GM12878 (cell line): Measurements from ENCODE around the gene LMOD1. TPM values are rescaled to one million over a fixed set of nuclear protein-coding genes. Genes with fewer than 3 reads are reported as not detected.

Experiments used
- ATAC-seq: fragments of 200-7000 bp; cut with Tn5 transposase; 3 replicates; pipeline ENCODE4 v1.9.1; 2020; ENCODE audit warnings: mild to moderate bottlenecking, moderate library complexity
- BruUV-seq: library from RNA; stranded (reverse); fragments of 400-500 nt; replicated peaks from 2 replicates; lab custom pipeline; 2021; lab: Mats Ljungman, UMichigan
- CTCF ChIA-PET: fragments of 300-600 bp; sonication (Branson Sonifier 250); formaldehyde crosslinking; extraction: SDS; loops from one replicate; lab custom pipeline; 2021; ENCODE audit warnings: inconsistent platforms; lab: Yijun Ruan, JAX
- POLR2A ChIA-PET: fragments of 350-600 bp; formaldehyde crosslinking; extraction: SDS; loops from one replicate; lab custom pipeline; 2021; ENCODE audit warnings: inconsistent platforms; lab: Charles Lee
- RAD21 ChIA-PET: fragments of 300-600 bp; sonication (Branson Sonifier 250); formaldehyde crosslinking; loops from one replicate; lab custom pipeline; 2023; ENCODE audit warnings: antibody characterized with exemption; ENCODE audit not compliant: unreplicated experiment; lab: Charles Lee
- SMC1A ChIA-PET: fragments of 300-600 bp; sonication (Branson Sonifier 250); formaldehyde crosslinking; loops from one replicate; lab custom pipeline; 2023; ENCODE audit not compliant: unreplicated experiment, uncharacterized antibody; lab: Charles Lee
- DNase-seq: peaks from one replicate; pipeline ENCODE4 v3.0.0-alpha.2; 2011; ENCODE audit warnings: low read depth, low spot score
- FAIRE-seq: peaks from 3 replicates; lab custom pipeline; 2011; peaks lifted over from hg19 to GRCh38; lab: Jason Lieb, UNC
- H2AFZ ChIP-seq: 2 replicates; pipeline ENCODE4 v1.6.0; 2011; ENCODE audit warnings: low read depth, low read length, control low read depth; ENCODE audit not compliant: control insufficient read depth
- H3K27ac ChIP-seq: 2 replicates; pipeline ENCODE4 v1.5.1; 2011; ENCODE audit warnings: control low read depth; ENCODE audit not compliant: control insufficient read depth, insufficient read depth
- H3K27me3 ChIP-seq, 2 experiments: replicated peaks in 1 of 2; 2 replicates each; pipeline versions ENCODE4 v1.6.0 to v1.6.1; 2011; ENCODE audit warnings: low read length in 1 of 2; ENCODE audit not compliant: control insufficient read depth in 2 of 2, insufficient read depth in 2 of 2
- H3K36me3 ChIP-seq, 2 experiments: 2 replicates each; pipeline ENCODE4 v1.5.1; 2011; ENCODE audit warnings: low read length in 1 of 2; ENCODE audit not compliant: control insufficient read depth in 2 of 2, insufficient read depth in 2 of 2
- H3K4me1 ChIP-seq: 2 replicates; pipeline ENCODE4 v1.6.1; 2011; ENCODE audit warnings: mild to moderate bottlenecking, low read length, moderate library complexity, mixed read lengths; ENCODE audit not compliant: control insufficient read depth, insufficient read depth
- H3K4me2 ChIP-seq: 2 replicates; pipeline ENCODE4 v1.6.0; 2011; ENCODE audit warnings: control low read depth; ENCODE audit not compliant: control insufficient read depth, insufficient read depth
- H3K4me3 ChIP-seq: fragments of 200-600 bp; sonication (generic); 2 replicates; pipeline ENCODE4 v1.5.1; 2016
- H3K79me2 ChIP-seq: 2 replicates; pipeline ENCODE4 v1.6.0; 2011; ENCODE audit warnings: low read length; ENCODE audit not compliant: control insufficient read depth, insufficient read depth
- H3K9ac ChIP-seq: 2 replicates; pipeline ENCODE4 v1.8.0; 2011; ENCODE audit warnings: low read length, control low read depth, mixed read lengths; ENCODE audit not compliant: control insufficient read depth, insufficient read depth
- H3K9me3 ChIP-seq: replicated peaks from 3 replicates; pipeline ENCODE4 v1.5.1; 2011; ENCODE audit warnings: mild to moderate bottlenecking, low read length; ENCODE audit not compliant: control insufficient read depth, insufficient read depth
- H4K20me1 ChIP-seq: 2 replicates; pipeline ENCODE4 v1.6.0; 2011; ENCODE audit not compliant: control insufficient read depth, insufficient read depth
- ATF7 ChIP-seq: fragments of 450-650 bp; IDR thresholded peaks from 2 replicates; pipeline ENCODE4 v1.6.1; 2016; ENCODE audit warnings: low read depth, mild to moderate bottlenecking
- CBX5 ChIP-seq: sonication (generic); IDR thresholded peaks from 2 replicates; pipeline ENCODE4 v1.6.1; 2016; ENCODE audit warnings: low read depth, moderate library complexity, mild to moderate bottlenecking, inconsistent platforms
- CHD4 ChIP-seq: fragments of 200-600 bp; sonication (generic); IDR thresholded peaks from 2 replicates; pipeline ENCODE4 v1.6.1; 2016; ENCODE audit warnings: mild to moderate bottlenecking
- CUX1 ChIP-seq: IDR thresholded peaks from 2 replicates; pipeline ENCODE4 v1.6.1; 2012; ENCODE audit warnings: improper control_type of control experiment, low read depth, low read length; ENCODE audit not compliant: insufficient replicate concordance
- ESRRA ChIP-seq: IDR thresholded peaks from 2 replicates; pipeline ENCODE4 v1.6.1; 2012; ENCODE audit warnings: mild to moderate bottlenecking, low read length, improper control_type of control experiment
- EZH2 ChIP-seq: IDR thresholded peaks from 2 replicates; pipeline ENCODE4 v1.6.1; 2012; ENCODE audit warnings: low read depth, mild to moderate bottlenecking, control low read depth, inconsistent platforms, low read length, borderline replicate concordance; ENCODE audit not compliant: control insufficient read depth
- IRF3 ChIP-seq: fragments of 450-650 bp; IDR thresholded peaks from 2 replicates; pipeline ENCODE4 v1.6.1; 2014; ENCODE audit warnings: mild to moderate bottlenecking
- IRF5 ChIP-seq: fragments of 450-650 bp; IDR thresholded peaks from 2 replicates; pipeline ENCODE4 v1.6.1; 2017; ENCODE audit warnings: borderline replicate concordance
- NFIC ChIP-seq: IDR thresholded peaks from 2 replicates; pipeline ENCODE4 v1.6.1; 2012; ENCODE audit warnings: low read depth, mild to moderate bottlenecking, inconsistent platforms, low read length, moderate library complexity
- PAX8 ChIP-seq: fragments of 450-650 bp; IDR thresholded peaks from 2 replicates; pipeline ENCODE4 v1.6.1; 2017; ENCODE audit warnings: mild to moderate bottlenecking, moderate library complexity
- POU2F2 ChIP-seq: IDR thresholded peaks from 3 replicates; pipeline ENCODE4 v1.6.1; 2011; ENCODE audit warnings: low read depth, mild to moderate bottlenecking, low read length, borderline replicate concordance
- RB1 ChIP-seq: fragments of 450-650 bp; formaldehyde crosslinking; IDR thresholded peaks from 2 replicates; pipeline ENCODE4 v1.6.1; 2017; ENCODE audit warnings: mild to moderate bottlenecking, borderline replicate concordance
- SPI1 ChIP-seq: IDR thresholded peaks from 2 replicates; pipeline ENCODE4 v1.6.1; 2011; ENCODE audit warnings: low read depth, mild to moderate bottlenecking, low read length, moderate library complexity, borderline replicate concordance; ENCODE audit not compliant: insufficient read depth
- TCF7 ChIP-seq: IDR thresholded peaks from 2 replicates; pipeline ENCODE4 v1.6.1; 2014; ENCODE audit warnings: antibody characterized with exemption, borderline replicate concordance
- WGBS: methylation state at CpG from one replicate; pipeline ENCODE4 v1.1.6; 2016; ENCODE audit warnings: low lambda C conversion rate; ENCODE audit not compliant: insufficient replicate concordance, insufficient coverage; ENCODE audit errors: missing lambda C conversion rate; 5-methylcytosine and 5-hydroxymethylcytosine counted together
- in situ Hi-C: fragments of 300-500 bp; cut with MboI; formaldehyde crosslinking; loops from 9 replicates; pipeline ENCODE4 v1.14.3; 2018; ENCODE audit warnings: mixed read lengths
- intact Hi-C: fragments of 100-400 bp; cut with micrococcal nuclease; formaldehyde crosslinking; loops from one replicate; pipeline ENCODE4 v1.14.2; 2022; ENCODE audit not compliant: unreplicated experiment
- polyA plus RNA-seq, 11 experiments: library from polyadenylated mRNA; depleted of rRNA in 4 of 11; unstranded in 6 of 11; stranded (reverse) in 5 of 11; fragments of >200 nt; fragmentation: Nextera tagmentation in 4 of 11; fragmentation: Illumina TruSeq in 1 of 11; extraction: Ambion mirVana in 4 of 11; extraction: Trizol in 1 of 11; gene quantifications; 1 replicate in 1 of 11; 2 replicates in 10 of 11; pipeline versions ENCODE4 v1.2.1 to v1.2.3, GENCODE V29; 2011 to 2016; ENCODE audit warnings: inconsistent platforms in 2 of 11, missing spikeins in 2 of 11, low read depth in 1 of 11
- total RNA-seq, 4 experiments: library from RNA; depleted of rRNA in 3 of 4; stranded (reverse); fragments of >200 nt in 3 of 4; fragmentation: Illumina TruSeq in 1 of 4; extraction: Trizol in 1 of 4; gene quantifications; 2 replicates each; pipeline versions ENCODE4 v1.2.1 to v1.2.3, GENCODE V29; 2013 to 2021

The LMOD1 gene
- total and polyA plus RNA-seq, 10 of the 15 experiments (the other 5 are each of a cell fraction or from before 2014, with no cell fraction given), result 0.15 TPM; not detected in 9

DNA sequence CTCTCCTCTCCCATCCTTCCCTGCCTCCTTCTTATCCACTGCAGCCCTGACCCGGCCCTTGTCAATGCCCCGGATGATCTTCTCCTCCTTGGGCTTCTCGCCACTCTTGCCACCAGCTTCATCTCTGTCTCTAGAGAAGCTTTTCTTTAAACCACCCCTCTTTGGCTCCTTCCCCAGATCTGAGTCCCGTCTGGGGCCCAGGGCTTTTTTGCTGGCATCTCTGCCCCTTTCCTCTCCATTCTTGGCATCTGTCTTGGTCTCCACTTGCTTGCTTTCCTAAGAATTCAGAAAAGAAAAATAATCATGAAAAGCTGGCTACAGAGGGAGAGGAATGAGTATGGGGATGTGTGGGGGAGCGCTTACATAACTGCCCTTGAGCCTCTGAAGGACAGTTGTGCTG lies 45.9 kb downstream of the LMOD1 start:
- Histone ChIP-seq H3K36me3 (no peaks in the 10 kb centered on the region), H3K27me3 (no peaks in the 10 kb centered on the region), H3K79me2 (no peaks in the 10 kb centered on the region), H3K4me1 (no peaks in the 10 kb centered on the region), H3K27ac (no peak overlapping the region), H3K4me2 (no peak overlapping the region), H4K20me1 (no peaks in the 10 kb centered on the region), H3K9me3 (no peaks in the 10 kb centered on the region), H3K9ac (no peak overlapping the region), H2AFZ (no peak overlapping the region), H3K4me3 (no peak overlapping the region)
- intact Hi-C loops (no loop called here), in situ Hi-C loops (no loop called here)
- ATAC-seq (no peak), DNase-seq (no peak), FAIRE-seq (no peak)
- SMC1A ChIA-PET, result no interaction called here
- TF ChIP-seq TCF7 (no peak), NFIC (no peak), POU2F2 (no peak), PAX8 (no peak), CBX5 (no peak), SPI1 (no peak), CHD4 (no peak), IRF3 (no peak), ATF7 (no peak), RB1 (no peak), IRF5 (no peak), ESRRA (no peak), EZH2 (no peak), CUX1 (no peak)
- BruUV-seq, result no TSS peak
- CTCF ChIA-PET, result interaction anchor here (0.6 to 1.1 kb wide), 2 partner anchors 9 to 23 kb away, joined by 3 read pairs; no protein-coding TSS in a partner anchor
- POLR2A ChIA-PET, result no interaction called here
- RAD21 ChIA-PET, result no interaction called here
- 35% methylated on average over 5 of the region's 5 CpGs for WGBS
